Measurements from ENCODE around the gene CTH. TPM values are rescaled to one million over a fixed set of nuclear protein-coding genes. Genes with fewer than 3 reads are reported as not detected.
"Not testable (repeated sequence)": the region's sequence is repeated elsewhere in the genome, so short reads cannot be mapped to it uniquely, and the experiment has no call there.

The CTH gene
- polyA plus RNA-seq, 1 experiment: 5.2 TPM

DNA sequence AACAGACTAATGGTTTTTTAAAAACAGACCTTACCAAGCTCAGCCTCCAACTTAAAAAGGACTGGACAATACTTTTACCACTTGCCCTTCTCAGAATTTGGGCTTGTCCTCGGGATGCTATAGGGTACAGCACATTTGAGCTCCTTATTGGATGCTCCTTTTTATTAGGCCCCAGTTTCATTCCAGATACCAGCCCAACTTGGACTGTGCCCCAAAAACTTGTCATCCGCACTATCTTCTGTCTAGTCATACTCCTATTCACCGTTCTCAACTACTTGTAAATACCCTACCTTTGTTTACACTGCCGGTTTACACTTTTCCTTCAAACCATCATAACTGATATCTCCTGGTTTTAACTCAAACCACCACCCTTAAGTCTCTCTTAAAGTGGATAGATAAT is 38.6 kb upstream of the CTH start:
- CTCF ChIA-PET: no interaction called here

DNA sequence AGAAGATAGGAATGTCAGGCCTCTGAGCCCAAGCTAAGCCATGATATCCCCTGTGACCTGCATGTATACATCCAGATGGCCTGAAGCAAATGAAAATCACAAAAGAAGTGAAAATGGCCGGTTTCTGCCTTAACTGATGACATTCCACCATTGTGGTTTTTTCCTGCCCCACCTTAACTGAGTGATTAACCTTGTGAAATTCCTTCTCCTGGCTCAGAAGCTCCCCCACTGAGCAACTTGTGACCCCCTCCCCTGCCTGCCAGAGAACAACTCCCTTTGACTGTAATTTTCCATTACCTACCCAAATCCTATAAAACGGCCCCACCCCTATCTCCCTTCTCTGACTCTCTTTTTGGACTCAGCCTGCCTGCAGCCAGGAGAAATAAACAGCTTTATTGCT is 37.5 kb upstream of the CTH start:
- CTCF ChIA-PET; DNase-seq (ENCODE audit: low read depth); H3K4me3 ChIP-seq (ENCODE audit: low read depth, low read length); H3K27me3 ChIP-seq (ENCODE audit: control insufficient read depth, insufficient read depth, low read length); POLR2A ChIA-PET; H3K36me3 ChIP-seq (ENCODE audit: control insufficient read depth, insufficient read depth, low read length): not testable (repeated sequence)

More for the DNA sequence above, 38.6 kb upstream of the CTH start:
- H3K36me3 ChIP-seq (ENCODE audit: control insufficient read depth, insufficient read depth, low read length): no peaks in the 10 kb centered on the region
- H3K4me3 ChIP-seq (ENCODE audit: low read depth, low read length): no peak overlapping the region
- DNase-seq (ENCODE audit: low read depth): no peak
- TF ChIP-seq, protein P1, sequence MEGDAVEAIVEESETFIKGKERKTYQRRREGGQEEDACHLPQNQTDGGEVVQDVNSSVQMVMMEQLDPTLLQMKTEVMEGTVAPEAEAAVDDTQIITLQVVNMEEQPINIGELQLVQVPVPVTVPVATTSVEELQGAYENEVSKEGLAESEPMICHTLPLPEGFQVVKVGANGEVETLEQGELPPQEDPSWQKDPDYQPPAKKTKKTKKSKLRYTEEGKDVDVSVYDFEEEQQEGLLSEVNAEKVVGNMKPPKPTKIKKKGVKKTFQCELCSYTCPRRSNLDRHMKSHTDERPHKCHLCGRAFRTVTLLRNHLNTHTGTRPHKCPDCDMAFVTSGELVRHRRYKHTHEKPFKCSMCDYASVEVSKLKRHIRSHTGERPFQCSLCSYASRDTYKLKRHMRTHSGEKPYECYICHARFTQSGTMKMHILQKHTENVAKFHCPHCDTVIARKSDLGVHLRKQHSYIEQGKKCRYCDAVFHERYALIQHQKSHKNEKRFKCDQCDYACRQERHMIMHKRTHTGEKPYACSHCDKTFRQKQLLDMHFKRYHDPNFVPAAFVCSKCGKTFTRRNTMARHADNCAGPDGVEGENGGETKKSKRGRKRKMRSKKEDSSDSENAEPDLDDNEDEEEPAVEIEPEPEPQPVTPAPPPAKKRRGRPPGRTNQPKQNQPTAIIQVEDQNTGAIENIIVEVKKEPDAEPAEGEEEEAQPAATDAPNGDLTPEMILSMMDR (IDR thresholded peaks at IDR 0.05; ENCODE audit: insufficient read depth, low read depth, low read length): no peak
- POLR2A ChIA-PET: no interaction called here
- H3K27me3 ChIP-seq (ENCODE audit: control insufficient read depth, insufficient read depth, low read length): no peaks in the 10 kb centered on the region

DNA sequence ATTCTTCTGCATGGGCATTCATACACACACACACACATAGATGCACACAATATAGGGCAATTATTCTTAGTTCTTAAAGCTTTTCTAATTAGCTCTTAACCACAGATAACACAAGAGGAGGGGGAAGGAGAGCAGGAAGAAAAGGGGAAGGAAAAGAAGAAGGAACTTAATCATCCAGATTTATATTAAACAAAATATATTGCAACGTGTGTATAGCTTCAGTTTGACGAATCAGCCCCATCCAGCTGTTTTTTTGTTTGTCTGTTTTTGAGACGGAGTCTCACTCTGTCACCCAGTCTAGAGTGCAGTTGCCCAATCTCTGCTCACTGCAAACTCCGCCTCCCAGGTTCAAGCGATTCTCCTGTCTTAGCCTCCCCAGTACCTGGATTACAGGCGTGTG is 34.9 kb upstream of the CTH start:
- no peaks in the 10 kb centered on the region for H3K27me3 ChIP-seq (ENCODE audit: control insufficient read depth, insufficient read depth, low read length)
- no peaks in the 10 kb centered on the region for H3K36me3 ChIP-seq (ENCODE audit: control insufficient read depth, insufficient read depth, low read length)
- POLR2A ChIA-PET: no interaction called here
- H3K4me3 ChIP-seq (ENCODE audit: low read depth, low read length): no peak overlapping the region
- TF ChIP-seq, protein P1 (IDR thresholded peaks at IDR 0.05; ENCODE audit: insufficient read depth, low read depth, low read length): no peak
- DNase-seq (ENCODE audit: low read depth): no peak
- CTCF ChIA-PET: no interaction called here

DNA sequence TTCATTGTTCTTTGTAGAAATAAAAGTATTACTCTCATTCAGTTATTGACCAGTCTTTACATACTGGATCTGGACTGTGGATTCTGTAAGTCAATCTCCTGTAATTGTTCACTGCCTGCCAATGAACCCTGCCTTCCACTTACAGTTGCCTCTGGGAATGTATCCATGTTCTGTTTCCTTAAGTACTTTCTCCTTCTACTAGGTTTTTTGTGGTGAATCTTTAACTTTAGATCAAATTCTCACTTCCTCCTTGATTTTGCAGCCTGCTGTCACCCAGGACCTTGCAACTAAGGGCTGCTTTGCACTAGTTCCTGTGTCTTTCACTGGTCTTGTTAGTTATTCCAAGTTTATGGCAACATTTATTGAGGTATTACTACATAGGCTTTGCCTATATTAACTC is 28.4 kb upstream of the CTH start:
- TF ChIP-seq, protein P1 (IDR thresholded peaks at IDR 0.05; ENCODE audit: insufficient read depth, low read depth, low read length): no peak
- POLR2A ChIA-PET: no interaction called here
- H3K27me3 ChIP-seq (ENCODE audit: control insufficient read depth, insufficient read depth, low read length): peaks cover 3% of the 10 kb centered on the region; the same call in 1 of the 2 replicates
- H3K36me3 ChIP-seq (ENCODE audit: control insufficient read depth, insufficient read depth, low read length): no peaks in the 10 kb centered on the region
- DNase-seq (ENCODE audit: low read depth): no peak
- CTCF ChIA-PET: no interaction called here
- no peak overlapping the region for H3K4me3 ChIP-seq (ENCODE audit: low read depth, low read length)

DNA sequence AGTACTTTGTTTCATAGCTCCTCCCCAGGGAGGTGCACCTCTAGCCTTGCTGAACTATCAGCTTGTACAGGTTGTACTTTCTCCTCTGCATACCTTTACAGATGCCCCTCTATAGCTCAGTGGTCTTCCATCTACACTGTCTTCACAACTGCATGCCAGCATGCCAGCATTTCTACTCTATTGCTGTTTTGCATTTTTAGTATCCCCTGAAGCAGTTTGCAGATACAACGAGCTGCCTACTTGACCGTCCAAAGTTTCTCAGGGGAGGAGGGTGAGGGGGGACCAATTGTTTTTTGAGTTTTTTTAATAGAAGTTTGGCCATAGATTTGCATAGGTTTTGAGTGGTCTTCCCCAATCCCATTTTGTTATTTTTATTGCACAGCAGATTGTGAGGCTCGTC is 27.6 kb upstream of the CTH start:
- CTCF ChIA-PET: no interaction called here
- TF ChIP-seq, protein P1 (IDR thresholded peaks at IDR 0.05; ENCODE audit: insufficient read depth, low read depth, low read length): no peak
- Histone ChIP-seq H3K4me3 (ENCODE audit: low read depth, low read length) (no peak overlapping the region), H3K36me3 (ENCODE audit: control insufficient read depth, insufficient read depth, low read length) (no peaks in the 10 kb centered on the region), H3K27me3 (ENCODE audit: control insufficient read depth, insufficient read depth, low read length) (peaks cover 3% of the 10 kb centered on the region; the same call in 1 of the 2 replicates)
- no peak for DNase-seq (ENCODE audit: low read depth)
- POLR2A ChIA-PET: no interaction called here

DNA sequence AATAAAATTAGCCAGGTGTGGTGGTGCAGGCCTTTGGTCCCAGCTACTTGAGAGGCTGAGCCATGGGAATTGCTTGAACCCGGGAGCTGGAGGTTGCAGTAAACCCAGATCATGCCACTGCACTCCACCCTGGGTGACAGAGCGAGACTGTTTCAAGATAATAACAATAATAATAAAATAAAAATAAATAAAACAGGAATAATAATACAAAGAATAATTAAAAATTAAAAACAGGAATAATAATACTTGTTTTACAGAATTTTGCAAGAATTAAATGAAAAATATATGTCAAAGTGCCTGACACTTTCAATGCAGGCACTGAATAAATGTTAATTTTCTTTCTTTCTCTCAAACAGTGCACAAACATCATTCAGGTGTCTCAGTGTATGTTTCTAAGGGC is 26.5 kb upstream of the CTH start:
- ChIA-PET POLR2A (no interaction called here), CTCF (no interaction called here)
- H3K4me3 ChIP-seq (ENCODE audit: low read depth, low read length): no peak overlapping the region
- DNase-seq (ENCODE audit: low read depth): no peak
- H3K36me3 ChIP-seq (ENCODE audit: control insufficient read depth, insufficient read depth, low read length): no peaks in the 10 kb centered on the region
- TF ChIP-seq, protein P1 (IDR thresholded peaks at IDR 0.05; ENCODE audit: insufficient read depth, low read depth, low read length): no peak
- peaks cover 3% of the 10 kb centered on the region; the same call in 1 of the 2 replicates for H3K27me3 ChIP-seq (ENCODE audit: control insufficient read depth, insufficient read depth, low read length)
